ENCODE results near the gene TMC6.

DNA sequence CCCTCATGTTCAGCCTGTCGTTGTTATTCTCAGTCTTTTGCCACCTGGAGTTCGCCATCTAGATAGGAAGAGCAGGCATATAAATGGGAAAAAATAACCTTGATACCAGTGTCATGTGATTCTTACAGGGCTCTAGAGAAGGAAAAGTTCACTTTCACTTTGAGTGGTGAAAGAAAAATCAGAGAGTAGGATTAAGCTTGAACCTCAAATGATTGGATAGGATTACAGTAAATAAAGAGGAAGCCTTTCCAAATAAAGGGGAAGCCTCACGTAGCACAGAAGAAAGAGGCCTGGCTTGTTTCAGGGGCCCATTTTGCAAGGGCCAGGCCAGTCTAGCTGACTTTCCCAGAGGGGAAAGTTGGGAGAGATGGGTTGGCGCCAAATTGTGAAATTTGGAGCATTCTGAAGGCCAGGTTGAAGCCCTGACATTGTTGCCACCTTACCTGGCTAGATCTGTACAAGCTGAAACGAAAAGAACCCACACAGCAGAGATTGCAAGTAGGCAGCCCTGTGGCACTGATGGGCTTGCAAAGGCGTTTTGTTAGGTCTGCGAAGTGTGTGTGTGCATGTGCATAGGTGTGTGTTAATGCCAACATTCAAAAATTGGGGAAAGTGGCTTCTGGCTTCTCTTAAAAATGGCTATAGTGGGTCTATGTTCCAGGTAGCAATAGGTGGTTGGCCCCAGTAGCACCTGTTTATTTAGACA lies 38.8 kb downstream of the TMC6 start:
- TF ChIP-seq, protein P1, sequence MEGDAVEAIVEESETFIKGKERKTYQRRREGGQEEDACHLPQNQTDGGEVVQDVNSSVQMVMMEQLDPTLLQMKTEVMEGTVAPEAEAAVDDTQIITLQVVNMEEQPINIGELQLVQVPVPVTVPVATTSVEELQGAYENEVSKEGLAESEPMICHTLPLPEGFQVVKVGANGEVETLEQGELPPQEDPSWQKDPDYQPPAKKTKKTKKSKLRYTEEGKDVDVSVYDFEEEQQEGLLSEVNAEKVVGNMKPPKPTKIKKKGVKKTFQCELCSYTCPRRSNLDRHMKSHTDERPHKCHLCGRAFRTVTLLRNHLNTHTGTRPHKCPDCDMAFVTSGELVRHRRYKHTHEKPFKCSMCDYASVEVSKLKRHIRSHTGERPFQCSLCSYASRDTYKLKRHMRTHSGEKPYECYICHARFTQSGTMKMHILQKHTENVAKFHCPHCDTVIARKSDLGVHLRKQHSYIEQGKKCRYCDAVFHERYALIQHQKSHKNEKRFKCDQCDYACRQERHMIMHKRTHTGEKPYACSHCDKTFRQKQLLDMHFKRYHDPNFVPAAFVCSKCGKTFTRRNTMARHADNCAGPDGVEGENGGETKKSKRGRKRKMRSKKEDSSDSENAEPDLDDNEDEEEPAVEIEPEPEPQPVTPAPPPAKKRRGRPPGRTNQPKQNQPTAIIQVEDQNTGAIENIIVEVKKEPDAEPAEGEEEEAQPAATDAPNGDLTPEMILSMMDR (conservative IDR thresholded peaks at IDR 0.05): no peak
- no peak for TF ChIP-seq ZFX (IDR thresholded peaks at IDR 0.05)
